KBM-7 (cell line): Measurements from ENCODE around the gene HOTAIR.

Experiments used
- DNase-seq: peaks from one replicate; pipeline ENCODE4 v3.0.0-alpha.2; 2015
- in situ Hi-C: fragments of 300-500 bp; cut with MboI; formaldehyde crosslinking; loops from 2 replicates; pipeline ENCODE4 v1.14.3; 2020; ENCODE audit warnings: low sequenced_read_pairs, low pct_unique_long_range_greater_than_20kb, mixed read lengths

HOTAIR gene

DNA sequence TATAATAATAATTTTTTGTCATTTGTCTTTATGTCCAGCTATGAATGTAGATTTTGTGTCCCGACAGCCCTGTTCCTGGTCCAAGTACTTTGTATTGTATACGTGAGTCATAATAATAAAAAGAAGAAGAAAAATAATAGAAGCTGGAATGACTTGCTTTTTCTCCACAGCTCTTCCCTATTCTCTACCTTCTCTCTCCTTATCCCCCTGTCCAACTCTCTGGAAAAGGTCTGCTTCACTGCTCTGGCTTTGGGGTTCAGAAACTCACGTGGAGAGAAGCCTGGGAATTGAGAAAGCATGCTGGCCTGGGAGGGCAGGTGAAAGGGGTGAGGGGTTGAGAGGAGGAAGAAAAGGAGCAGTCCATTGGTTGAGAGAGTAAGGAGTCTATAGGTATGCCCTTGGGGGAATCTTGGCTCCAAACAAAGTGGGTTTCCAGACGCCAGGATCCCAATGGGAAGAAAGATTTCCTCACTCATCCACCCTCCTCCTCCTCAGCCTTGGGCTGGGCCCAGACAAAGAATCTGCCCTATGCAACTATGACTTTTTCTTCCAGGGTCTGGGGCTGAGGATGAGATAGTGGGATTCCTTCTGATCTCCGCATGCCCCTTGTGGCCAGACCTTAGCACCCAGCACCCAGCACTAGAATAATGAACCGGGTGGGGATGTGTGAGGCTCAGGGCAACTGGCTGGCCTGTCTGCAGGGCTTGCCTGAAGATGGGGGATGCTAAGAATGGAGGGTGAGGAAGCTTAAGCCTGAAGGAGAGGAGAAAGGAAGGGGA lies 38.1 kb upstream of the HOTAIR start:
- in situ Hi-C loops, result no loop called here
- no peak for DNase-seq

DNA sequence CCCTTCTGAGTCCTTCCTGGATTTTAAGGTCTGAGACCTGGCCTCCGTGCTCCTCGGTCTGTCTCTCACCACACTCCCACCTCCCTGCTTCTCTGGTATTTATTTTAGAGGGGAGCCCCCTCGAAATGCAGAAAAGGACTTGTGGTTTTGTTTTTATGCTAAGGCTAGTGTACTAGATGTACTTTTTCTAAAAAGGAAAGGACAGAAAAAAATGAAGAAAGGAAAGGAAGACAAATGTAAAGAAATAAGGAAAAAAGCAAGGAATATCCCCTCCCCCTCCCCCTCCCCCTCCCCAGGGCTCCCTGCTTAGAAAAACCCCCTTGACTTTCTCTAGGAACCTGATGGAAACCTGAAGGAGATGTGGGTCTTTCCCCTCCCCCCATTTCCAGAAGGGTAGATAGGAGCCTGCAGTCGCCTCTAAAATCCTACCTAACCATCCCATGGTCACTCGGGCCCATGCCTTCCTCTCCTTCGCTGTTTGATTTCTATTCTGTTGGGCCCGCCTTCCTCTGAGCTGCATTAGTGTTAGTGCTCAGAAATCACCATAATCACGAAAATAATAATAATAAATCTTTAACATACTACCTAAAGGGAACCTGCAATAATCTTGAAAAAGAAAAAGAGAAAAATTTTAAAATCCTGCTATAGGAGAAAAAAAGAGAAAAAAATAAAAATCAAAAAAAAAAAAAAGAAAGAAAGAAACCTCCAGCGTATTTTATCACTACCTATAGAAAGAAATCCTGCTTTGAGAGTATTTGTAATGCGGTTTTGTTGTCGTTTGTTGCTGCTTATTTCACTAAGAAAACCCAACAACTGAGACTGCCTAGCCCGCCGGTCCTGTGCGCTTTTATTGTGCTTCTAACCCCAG lies 37.1 kb upstream of the HOTAIR start:
- in situ Hi-C loops, result no loop called here
- no peak for DNase-seq

DNA sequence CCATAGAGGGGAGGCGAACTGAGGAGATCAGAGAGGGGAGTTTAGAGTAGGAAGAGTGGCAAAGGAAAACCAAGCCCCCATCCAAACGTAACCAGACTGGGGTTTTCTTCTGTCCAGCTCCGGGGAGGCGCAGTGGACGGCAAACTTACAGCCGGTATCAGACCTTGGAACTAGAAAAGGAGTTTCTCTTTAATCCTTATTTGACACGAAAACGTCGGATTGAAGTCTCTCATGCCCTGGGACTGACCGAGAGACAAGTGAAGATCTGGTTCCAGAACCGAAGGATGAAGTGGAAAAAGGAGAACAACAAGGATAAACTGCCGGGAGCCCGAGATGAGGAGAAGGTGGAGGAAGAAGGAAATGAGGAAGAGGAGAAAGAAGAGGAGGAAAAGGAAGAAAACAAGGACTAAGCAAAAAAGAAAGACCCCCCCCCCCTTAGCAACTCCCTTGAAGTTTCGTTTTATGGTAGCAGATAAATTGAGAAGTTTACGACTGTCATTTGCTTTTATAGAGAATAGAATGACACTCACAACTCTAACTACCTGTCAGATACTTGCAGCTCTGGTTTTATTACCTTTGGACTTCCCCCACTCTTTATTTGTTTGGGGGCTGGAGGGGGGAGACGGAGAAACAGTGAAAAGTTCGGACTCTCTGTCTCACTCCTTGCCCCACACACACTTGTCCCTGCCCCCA lies 36.4 kb upstream of the HOTAIR start:
- in situ Hi-C loops, result no loop called here
- DNase-seq, result no peak

DNA sequence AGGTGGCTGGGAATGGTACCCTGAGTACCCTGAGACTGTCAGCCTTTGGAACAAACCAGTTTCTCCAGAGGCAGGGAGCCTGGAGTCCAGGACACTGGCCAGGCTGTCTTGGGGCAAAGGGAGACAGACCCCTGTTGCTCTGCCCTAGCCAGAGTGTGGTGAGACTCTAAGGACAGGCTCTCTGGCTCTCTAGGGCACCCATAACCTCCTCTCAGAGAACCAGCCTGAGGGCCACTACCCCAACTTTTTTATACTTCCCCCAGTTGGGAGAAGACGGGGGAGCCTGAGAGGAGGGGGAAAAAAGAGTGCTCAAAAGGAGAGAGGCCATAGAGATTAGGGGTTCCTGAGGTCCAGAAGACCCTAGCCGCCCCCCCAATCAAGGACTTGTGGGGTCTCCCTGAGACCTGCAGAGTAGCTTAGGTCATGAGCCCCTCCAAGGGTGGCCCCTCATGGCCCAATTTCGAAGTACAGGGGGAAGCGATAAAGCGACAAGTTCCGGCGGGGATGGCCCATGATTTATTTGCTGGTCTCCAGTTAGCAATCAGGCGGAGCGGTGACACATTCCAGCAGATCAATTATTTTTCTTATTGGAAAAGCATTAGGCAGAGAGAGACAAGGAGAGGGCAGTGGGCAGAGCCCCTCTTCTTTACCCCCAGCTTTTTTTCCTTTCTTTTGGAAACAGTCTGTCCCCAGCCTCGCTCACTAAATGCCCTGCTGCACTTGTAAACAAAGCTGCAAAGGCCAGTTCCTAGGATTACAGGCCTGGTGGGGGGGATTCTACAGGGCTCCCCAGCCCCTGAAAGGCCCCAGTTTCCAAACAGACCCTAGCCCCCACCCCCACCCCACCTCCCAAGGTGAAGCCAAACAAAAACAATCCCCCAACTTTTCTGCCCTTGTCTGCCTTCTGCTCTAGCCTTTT lies 35.6 kb upstream of the HOTAIR start:
- in situ Hi-C loops, result no loop called here
- DNase-seq, result no peak

DNA sequence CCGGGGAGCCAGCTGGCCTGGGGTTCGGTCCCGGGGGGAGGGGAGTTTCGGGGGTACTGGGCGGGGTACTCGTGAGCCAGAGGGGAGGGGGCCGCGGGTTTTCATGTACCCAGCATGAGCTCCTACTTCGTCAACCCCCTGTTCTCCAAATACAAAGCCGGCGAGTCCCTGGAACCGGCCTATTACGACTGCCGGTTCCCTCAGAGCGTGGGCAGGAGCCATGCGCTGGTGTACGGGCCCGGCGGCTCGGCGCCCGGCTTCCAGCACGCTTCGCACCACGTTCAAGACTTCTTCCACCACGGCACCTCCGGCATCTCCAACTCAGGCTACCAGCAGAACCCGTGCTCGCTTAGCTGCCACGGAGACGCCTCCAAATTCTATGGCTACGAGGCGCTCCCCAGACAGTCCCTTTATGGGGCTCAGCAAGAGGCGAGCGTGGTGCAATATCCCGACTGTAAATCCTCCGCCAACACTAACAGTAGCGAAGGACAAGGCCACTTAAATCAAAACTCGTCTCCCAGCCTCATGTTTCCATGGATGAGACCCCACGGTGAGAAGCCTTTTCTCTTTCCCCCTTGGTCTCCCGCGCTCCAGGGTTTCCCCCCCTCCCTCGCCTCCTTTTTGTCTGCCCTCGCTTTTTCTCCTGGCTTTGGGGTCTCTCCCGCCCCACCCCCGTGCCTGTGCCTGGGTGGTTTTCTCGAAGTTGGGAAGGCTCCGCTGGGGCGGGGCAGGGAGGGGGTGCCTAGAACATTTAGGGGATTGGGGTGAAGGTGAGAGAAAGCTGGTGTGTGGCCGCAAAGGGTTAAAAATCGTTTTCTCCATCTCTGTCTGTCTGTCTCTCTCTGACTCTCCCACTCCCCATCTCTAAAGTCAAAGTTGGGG lies 34.7 kb upstream of the HOTAIR start:
- DNase-seq, result peak; percentile 43
- in situ Hi-C loops, result loop anchor here (10.0 kb wide), 1 partner anchor 185 kb away; no protein-coding TSS in a partner anchor

DNA sequence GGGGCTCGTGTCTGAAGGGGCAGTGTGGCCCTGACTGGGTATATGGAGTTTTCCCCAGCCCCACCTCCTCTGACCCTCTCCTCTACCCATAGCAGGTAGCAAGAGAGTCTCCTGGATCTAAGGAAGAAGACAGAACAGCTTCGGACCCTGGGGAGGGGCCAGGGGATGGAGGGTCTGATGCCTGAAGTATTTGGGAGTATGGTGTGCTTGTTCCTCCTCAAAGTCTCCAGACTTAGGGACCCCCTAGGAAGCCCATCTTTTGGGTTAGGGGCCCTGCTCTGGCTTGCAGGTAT lies 33.5 kb upstream of the HOTAIR start:
- no peak for DNase-seq
- in situ Hi-C loops, result loop anchor here (10.0 kb wide), 1 partner anchor 187 kb away; no protein-coding TSS in a partner anchor

DNA sequence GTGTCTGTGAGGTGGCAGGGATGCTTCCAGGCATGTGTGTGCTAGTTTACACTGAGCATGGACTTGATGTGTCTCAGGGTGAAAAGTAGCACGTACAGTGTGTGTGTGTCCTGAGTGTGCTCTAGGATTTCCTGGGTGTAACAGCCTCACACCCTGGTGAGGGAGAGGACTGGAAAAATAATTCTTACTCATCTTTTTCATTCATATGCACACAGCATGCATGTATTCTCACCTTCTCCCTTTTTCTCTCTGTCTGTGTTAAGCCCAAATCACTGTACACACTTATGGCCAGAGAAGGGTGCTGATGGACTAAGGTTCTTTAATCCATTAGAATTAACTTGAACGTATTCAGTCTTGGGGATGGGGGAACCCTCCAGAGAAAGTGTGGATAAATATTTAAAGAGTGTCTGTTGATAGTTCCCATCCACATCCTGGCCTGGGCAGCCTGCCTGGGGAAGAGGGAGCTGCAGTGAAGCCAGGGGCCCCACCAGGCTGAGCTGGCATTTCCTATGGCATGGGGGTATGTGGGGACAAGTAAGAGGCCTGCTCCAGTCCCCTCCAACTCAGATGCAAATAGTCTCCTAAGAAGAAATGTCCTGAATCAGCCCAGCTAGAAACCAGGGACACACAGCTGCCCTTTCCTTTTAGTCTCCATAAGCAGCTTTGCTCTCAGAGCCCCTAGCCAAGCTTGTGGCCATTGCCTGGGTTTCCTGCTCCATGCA lies 32.9 kb upstream of the HOTAIR start:
- no peak for DNase-seq
- in situ Hi-C loops, result loop anchor here (10.0 kb wide), 1 partner anchor 187 kb away; no protein-coding TSS in a partner anchor

DNA sequence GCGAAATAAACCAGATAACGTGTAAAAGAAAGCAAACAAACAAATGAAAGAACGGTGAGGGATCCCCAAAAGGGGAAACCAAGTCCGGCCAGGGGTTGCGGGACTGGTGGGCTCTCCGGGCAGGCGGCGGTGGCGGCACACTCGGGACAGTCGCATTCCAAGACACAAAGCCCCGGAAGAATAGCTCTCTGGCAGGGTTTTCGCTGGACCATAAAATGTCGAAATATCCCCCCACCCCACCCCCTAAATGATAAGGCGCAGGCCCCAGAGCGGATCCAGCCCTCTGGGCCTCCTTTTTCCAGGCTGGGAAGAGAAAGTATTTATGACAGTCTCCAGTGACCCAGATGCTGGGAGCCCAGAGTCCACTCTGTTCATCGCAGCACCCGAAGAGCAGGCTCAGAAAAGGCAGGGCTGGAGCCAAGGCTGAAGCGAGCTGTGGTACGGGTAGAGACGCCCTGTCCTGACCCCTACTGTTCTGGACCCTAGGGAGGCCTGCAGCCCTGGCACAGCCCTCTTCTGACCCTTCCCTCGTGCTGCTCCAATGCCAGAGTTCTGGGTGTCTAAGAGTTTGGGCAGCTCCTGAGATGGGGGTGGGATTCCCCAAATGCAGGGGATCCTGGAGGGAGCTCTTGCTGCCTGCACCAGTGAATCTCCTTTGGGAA lies 31.9 kb upstream of the HOTAIR start:
- no peak for DNase-seq
- in situ Hi-C loops, result loop anchor here (10.0 kb wide), 1 partner anchor 188 kb away; no protein-coding TSS in a partner anchor

DNA sequence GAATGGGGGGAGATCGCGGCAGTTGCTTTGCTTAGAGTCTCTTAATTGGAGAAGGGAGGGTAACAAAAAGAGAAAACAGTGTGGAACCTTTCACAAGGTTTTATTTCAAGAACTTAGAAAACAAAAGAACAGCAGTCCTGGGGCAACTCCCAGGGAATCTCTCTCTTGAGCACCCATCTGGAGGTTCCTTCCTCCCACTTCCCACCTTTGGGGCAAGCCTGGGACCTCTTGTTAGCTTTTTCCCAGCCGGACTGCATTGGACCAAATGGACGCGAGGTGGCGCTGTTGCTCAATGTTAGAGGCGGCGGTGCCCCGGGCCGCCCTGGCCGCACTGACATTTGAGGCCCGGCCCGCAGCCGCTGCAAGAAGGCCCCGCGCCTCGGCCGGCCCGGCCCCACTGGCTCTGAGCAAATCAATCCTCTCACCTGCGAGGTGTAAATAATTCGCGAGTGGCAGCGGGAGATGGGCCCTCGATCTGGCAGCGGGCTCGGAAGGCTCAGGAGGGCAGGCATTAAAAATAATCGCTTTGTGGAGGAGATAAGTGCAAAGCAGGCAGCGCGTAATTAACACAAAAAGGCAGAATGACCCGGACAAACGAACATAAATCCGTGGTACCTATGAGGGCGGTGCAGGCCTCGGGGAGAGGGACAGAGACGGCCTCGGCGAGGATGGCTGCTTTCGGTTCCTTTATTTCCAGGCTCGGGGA lies 31.3 kb upstream of the HOTAIR start:
- in situ Hi-C loops, result loop anchor here (10.0 kb wide), 1 partner anchor 189 kb away; no protein-coding TSS in a partner anchor
- DNase-seq, result peak; percentile 89

DNA sequence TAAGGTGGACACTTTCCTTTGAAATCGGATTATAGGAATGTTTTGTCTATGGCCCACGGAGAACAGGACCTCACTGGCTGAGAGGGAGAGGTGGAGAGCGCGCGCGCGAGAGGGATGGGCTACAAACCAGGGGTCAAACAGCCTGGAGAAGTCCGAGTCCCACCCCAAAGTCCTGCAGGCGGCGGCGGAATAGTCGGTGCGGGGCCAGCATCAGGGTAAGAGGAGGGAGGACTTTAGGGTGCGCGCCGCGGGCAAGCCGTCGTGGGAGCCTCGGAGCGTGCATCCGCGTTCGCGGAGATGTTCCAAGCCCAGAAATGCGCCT lies 30.7 kb upstream of the HOTAIR start:
- DNase-seq, result no peak
- in situ Hi-C loops, result loop anchor here (10.0 kb wide), 1 partner anchor 189 kb away; no protein-coding TSS in a partner anchor

DNA sequence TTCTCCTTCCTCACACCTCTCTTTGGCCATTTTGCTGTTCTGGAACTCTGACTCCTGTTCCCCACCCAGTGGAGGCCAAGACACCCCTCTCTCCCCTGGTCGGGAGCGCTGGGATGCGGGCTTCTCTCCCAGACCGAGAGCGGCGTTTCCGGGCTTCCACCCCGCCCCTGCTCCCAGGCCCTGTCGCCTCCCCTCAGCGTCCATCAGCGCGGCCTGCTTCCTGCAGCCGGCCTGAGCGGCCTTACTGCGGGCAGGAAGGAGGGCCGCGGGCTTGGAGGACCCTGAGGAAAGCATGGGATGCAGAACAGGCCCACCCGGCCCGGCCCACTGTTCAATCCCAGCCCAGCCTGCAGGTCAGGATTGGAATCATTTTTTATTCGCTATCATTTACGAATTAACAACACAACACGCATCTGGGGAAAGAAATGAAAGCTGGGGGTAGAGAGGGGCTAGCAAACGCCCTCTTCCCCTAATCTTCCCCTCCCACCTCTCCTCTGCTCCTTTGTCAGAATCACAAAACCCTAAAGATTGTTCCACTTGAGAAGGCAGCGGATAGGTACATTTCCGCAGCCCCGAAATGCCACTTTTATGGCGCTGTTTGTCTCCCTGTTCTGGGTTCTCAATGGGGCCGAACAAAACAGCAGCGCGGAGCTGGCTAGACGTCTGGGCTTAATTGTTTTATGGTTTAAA lies 30.2 kb upstream of the HOTAIR start:
- in situ Hi-C loops, result loop anchor here (10.0 kb wide), 1 partner anchor 190 kb away; no protein-coding TSS in a partner anchor
- no peak for DNase-seq

DNA sequence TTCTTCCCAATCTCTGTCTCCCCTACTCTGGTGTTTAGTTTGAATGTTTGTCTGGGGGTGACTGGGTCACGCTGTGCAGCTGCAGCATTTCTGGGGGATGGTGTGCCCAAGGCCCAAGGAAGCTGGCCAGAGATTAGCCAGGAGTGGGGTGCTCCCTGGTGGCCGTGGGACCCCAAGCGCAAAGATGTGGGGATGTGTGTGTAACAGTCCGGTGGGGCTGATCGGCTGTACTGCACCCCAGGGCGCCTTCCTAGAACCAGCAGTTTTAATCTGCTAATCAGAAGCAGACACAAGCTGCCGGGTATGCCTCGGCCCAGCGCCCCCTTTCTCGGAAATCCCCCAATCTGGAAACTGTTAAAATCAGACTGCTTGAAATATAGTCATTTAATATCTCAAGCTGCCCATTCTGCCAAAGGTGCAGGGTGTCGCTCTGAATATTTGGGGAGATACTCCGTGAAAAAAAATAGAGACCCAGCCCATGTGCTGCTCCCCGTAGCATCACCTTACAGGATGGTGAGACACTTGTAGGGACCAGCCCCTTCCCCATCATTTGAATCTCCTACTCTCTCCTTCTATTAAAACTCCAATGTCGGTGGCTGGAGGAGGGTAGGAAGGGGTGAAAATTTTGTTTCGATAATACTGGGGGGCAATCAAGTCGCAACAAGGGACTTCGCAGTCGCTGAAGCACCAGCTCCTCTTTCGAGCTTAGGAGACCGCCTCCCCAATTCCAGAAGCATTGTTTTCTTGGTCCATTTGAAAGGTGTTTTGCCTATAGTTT lies 29.5 kb upstream of the HOTAIR start:
- peak; percentile 53 for DNase-seq
- in situ Hi-C loops, result loop anchor here (10.0 kb wide), 1 partner anchor 191 kb away; no protein-coding TSS in a partner anchor

DNA sequence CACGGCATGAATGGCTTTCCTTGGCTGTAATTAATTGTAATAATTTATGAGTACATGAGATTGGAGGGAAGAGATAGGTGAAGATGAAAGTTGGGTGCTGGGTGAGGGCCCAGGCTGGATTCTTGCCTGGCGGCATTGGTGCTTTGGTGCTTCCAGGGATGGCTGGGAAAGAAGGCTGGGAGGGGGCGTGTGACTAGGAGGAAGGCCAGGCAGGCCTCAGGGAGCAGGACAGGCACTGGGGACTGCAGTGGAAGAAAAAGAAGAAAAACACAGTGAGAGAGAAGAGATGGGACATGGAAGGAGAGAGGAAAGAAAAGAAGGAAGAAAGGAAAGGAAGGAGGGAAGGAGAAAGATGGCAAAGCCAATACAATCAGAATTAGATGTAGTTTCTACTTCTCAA lies 28.9 kb upstream of the HOTAIR start:
- in situ Hi-C loops, result loop anchor here (10.0 kb wide), 1 partner anchor 191 kb away; no protein-coding TSS in a partner anchor
- no peak for DNase-seq

DNA sequence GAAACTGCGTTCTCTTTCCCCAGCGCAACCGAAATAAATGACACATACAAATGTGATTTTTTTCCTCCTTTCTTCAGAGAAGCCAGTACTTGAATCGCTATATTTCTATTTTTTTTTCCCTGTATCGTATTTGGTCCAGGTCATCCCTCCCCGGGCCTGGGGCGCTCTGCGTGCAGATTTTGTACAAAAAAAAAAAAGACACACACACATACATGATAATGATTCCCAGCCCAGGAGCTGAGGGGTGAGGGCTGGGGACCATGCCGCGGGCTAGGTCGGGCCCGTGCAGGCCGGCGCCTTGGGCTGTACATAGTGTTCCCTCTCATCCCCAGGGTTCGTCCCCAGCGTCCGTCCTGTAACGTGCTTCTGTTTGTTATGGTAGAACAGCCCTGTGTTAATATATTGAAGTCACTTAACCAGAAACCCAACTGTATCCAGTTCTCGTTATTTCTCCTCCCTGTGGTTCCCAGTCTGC lies 28.2 kb upstream of the HOTAIR start:
- no peak for DNase-seq
- in situ Hi-C loops, result loop anchor here (10.0 kb wide), 1 partner anchor 192 kb away; no protein-coding TSS in a partner anchor
